Right hindlimb (tissue), 1 donor: ENCODE results near the gene IFRD2.
"Not testable (repeated sequence)": the region's sequence is repeated elsewhere in the genome, so short reads cannot be mapped to it uniquely, and the experiment has no call there.

Source experiments
- DNase-seq: peaks from one replicate; pipeline ENCODE4 v3.0.0-alpha.2; 2018

The IFRD2 gene

DNA sequence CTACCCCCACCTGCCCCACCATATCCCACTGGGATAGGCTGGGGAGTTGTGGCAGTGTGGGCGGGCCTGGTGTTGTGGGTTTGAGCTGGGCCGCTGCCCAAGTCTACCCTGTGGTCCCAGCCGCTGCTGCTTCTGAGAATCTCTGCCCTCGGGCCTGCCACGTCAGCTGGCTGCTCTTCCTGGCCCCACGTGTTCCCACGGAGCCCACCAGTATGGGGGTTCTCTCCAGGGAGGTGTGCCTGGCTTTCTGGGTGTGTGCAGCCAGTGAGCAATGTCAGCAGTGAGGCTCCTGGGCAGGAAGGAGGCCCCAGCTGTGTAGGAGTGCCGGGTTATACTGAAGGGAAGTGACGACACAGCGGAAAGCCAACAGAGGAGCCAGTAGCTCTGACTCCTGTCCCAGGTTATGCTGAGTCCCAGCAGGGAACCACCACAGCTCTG, 45.7 kb downstream of the IFRD2 start:
- DNase-seq: peak; percentile 82

DNA sequence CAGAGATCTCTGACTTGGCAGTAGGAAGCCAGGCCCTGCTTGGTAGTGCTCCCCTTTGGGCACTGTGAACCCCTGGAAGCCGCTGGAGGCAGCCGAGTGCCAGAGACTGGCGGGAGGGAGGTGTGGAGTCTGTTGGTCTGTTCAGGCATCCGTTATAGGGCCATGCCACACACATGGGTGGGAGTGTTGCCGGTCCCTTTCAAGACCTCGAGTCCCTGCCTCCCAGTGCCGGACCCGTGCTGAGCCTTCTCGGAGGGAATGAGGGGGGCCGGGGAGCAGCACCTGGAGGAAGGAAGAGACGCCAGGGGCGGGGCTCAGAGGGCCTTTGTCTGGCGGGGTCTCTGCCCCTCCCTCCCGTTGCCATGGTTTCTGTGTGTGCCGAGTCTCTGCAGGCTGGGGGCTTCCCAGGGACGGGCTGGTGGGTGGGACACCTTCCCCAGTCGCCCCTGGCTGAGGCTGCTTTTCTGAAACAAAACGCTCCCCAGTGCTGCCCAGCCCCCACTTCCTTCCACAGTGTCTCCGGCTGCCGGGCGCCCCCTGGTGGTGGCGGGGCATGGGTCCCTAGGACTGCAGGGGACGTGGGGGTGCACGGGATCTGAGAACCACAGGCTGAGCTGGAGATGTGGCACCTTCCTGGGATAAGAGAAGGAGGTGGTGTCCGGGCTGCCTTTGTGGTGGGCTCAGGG, 46.3 kb downstream of the IFRD2 start:
- peak; percentile 94 for DNase-seq

DNA sequence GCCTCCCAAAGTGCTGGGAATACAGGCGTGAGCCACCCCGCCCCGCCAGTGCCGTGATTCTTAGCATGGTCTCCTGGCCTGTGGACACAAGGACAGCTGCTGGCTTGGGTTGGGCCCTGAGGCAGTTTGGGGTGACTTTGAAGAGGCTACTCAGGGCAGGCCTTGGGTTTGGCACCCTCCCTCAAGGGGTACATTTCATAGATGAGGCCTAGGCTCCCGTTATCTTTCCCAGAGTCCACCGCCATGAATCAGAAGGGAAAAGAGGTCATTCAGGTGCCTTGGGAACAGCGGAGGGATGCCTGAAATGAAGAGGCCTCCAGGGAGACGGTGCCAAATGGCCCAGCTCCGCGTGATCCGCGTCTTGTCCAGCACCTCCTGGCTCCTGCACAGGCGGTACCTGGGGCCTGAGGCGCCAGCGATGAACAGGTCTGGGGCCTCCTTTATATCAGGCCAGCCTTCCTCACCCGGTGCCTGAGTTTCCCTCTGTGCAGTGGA, 46.9 kb downstream of the IFRD2 start:
- no peak for DNase-seq

DNA sequence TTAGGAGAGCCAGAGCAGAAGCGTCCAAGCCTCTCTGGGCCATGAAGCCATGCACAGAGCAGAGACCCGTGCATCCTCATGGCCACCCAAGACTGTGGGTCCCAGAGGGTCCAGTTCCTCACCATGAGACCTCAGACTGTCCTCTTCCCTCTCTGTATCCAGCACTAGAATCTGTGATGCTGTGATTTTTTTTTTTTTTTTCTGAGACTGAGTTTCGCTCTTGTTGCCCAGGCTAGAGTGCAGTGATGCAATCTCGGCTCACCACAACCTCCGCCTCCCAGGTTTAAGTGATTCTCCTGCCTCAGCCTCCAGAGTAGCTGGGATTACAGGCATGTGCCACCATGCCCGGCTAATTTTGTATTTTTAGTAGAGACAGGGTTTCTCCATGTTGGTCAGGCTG, 47.4 kb downstream of the IFRD2 start:
- DNase-seq: not testable (repeated sequence)

DNA sequence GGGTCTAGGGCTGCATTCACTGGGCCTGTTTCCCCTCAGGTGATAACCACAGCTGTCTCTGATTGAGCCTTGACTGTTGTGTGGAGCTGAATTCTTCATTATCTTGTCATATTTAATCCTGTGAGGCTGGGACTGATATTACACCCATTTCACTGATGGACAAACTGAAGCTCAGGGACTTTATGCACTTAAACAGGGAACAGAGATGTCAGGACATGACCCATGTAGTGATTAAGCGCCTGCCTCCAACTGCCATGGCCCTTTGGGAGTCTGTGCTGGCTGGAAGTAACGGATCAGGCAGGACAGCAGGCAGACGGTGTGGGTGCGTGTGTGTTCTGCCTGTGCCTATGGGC, 48.7 kb downstream of the IFRD2 start:
- no peak for DNase-seq

DNA sequence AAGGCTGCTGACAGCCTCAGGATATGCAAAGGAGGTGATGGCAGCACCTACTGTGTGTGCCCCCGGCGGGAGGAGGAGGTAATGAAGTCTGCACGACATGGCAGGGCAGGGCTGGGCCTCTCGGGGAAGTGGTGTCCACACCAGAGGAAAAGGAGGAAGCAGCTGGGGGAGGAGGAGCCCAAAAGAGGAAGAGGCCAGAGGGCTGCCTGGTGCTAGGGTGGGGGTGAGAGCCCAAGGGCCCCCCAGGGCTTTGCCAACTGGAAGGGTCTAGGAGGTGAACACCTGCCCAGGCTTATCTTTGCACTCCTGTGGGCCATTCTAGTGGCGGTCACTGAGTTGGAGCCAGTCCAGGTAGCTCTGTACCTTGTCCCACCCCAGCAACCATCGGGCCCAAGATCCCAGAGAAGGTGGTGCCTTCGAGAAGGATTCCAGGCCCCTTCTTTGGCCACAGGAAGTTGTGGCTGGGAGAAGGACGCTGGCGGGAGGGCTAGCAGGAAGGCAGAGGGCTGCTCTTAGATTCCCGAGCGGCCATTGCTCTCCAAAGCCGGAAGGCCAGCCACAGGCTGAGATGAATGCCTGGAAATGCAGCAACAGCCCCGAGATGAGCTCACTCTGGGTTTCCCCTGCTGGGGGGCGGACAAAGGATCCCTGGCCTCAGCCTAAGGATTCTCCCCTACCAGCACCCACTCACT, 49.2 kb downstream of the IFRD2 start:
- DNase-seq: peak; percentile 65

DNA sequence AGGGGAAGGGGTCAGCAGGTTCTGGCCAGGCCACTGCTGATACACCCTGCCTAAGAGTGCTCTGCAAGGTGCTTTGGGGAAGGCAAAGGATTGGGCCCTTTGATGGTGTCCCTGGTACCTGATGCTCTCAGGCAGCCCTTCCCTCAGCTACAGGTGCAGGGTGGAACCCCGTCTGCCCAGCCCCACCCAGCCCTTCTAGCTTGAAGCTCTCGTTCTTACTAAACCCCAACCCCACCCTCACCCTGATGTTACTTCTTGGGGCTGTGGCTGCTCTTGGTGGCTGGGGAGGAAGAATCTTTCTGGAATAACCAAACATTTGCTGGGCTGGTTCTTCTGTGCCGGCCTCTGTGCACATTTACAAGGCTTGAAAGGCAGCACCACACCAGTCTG, 49.9 kb downstream of the IFRD2 start:
- DNase-seq: no peak

DNA sequence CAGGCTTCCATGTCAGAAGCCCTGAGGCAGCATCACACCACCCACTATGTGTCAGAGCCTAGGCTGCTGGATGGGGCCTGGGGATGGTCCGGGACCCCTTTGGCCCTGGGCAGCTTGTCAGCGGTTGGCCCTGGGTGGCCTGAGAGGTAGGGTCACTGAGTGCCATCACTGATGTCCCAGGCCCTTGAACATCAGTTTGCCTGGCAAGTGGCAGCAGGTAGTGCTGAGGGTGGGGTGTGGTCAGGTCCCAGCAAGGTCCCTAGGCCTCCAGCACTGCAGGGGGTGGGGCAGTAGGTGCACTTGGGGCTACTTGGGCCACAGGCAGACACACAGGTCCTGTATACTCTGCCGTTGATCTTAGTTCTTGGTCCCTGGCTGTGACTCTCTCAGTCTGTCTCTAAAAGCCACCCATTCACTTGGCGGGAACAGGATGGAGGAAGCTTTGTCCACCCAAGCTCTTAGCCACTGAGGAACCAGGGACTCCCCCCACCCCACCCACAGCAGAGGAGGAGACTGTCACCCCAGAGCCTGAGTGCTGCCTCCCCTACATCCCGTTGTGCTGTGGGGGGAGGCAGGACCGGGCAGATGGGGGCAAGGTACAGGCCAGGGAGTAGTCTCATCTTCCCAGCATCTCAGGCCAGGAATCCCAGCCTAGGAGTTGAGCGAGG, 50.4 kb downstream of the IFRD2 start:
- no peak for DNase-seq

DNA sequence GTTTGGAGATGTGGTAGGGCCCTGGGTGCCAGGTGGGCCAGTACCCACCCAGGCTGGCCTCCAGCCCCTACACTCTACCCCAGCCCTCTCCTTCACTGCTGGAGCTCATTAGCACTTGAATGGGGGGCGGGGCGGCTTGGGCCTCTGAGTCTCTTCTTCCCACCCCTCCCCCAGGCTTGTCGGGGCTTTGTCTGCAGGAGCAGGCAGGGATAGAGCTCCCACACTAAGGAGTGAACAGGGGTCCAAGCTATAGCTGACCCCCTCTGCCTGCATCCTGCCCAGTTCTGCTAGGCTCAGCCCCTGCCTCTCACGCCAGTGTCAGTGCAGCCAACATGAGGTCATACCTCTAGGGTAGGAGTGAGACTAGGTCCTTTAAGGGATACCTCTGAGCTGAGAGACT, 51.1 kb downstream of the IFRD2 start:
- no peak for DNase-seq

DNA sequence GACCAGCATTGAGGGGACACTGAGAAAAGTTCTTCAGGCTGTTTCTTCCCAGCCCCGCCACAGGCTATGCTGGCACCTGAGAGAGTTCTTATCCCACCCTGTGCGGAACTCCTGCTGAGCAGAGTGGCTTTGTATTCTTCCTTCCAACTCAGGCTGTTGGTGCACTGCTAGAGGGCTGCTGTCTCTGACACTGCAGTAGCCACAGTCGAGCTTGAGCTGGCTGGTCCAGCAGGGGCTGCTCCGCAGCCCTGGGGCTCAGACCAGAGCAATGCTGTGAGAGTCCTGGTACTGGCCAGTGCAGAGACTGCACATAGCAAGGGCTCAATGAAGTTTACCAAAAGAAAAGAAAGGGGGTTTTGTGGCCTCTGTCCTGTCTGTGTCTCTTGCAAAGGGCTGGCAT, 52.6 kb downstream of the IFRD2 start:
- DNase-seq: no peak

DNA sequence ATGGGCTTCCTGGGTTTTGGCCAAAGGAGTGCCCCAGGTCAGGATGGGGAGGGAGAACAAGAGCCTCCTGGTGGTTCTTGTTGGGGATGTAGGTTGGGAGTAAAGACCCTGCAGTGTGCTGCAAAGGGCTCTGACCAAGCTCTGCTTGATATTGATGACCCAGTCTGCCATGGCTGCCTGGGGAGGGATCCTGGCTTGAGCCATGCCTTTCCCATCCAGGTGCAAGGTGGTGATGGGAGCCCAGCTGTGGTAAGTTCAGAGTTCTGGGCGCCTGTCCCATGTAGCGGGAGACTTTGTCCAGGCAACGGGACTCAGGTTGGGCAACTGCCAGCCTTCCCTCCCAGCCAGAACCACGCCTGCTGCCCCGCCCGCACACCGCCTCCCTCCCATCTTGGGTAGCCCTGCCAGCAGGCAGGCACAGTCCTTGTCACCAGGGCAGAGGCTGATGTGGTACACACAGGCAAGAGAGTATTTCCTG, 53.6 kb downstream of the IFRD2 start:
- DNase-seq: peak; percentile 62

DNA sequence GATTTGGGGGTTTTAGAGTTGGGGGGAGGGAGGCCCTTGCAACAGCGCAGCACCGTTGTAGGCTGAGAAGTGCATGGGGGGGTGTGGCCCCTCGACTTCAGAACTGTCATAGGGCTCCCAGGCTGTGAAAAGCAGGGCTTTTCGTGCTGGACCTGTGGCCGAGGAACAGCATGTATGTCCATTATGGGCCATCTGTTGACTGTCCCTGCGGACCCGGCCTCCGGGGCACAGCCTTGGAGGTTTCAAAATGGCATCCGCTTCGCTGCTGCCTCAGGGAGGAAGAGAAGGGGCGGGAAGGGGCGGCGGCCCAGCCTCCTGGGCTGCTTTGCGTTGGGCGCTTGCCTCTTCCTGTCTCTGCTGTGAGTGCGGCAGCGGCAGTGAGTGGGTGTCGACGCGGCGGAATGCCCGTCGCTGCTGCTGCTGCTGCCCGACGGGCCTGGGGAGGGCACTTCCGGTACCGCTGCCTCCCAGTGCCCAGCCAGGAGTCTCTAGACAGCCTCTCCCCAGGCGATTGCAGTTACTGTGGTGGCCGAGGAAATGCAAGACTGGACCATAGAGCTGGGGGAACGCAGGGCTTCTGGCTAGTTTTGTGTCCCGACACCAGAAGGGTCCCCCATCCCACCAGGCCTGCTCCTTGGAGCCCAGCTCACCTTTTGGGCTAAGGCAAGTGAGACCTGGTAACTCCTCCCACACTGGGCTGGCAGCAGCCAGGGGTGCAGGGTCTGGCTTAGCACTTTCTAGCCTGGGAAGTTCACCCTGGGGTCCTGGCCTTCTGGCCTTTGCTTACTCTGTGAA, 54.3 kb downstream of the IFRD2 start:
- peak; percentile 88 for DNase-seq
